ENCODE data around the gene SLX4IP.

The SLX4IP gene

GRCh38 chr20:10521836-10522235 is 86.7 kb downstream of the SLX4IP start:
- no peak for DNase-seq (ENCODE audit: low spot score)

- DNase-seq (ENCODE audit: low spot score): no peak
These were observed 87.2 kb downstream of the SLX4IP start for GRCh38 chr20:10522328-10522727.

GRCh38 chr20:10523443-10523842 is 88.3 kb downstream of the SLX4IP start:
- DNase-seq (ENCODE audit: low spot score): no peak

GRCh38 chr20:10524034-10524476 is 89.0 kb downstream of the SLX4IP start:
- DNase-seq (ENCODE audit: low spot score): no peak

GRCh38 chr20:10524643-10525042 is 89.5 kb downstream of the SLX4IP start:
- DNase-seq (ENCODE audit: low spot score): peak; percentile 72

GRCh38 chr20:10527781-10528180 is 92.7 kb downstream of the SLX4IP start:
- DNase-seq (ENCODE audit: low spot score): no peak

GRCh38 chr20:10530883-10531282 is 95.8 kb downstream of the SLX4IP start:
- DNase-seq (ENCODE audit: low spot score): no peak

- no peak for DNase-seq (ENCODE audit: low spot score)
These were observed 96.7 kb downstream of the SLX4IP start for GRCh38 chr20:10531848-10532247.

GRCh38 chr20:10532361-10532760 is 97.3 kb downstream of the SLX4IP start:
- DNase-seq (ENCODE audit: low spot score): no peak

- DNase-seq (ENCODE audit: low spot score): peak; percentile 15
These were observed 101.4 kb downstream of the SLX4IP start for GRCh38 chr20:10536531-10536930.

GRCh38 chr20:10537850-10538480 is 102.9 kb downstream of the SLX4IP start:
- no peak for DNase-seq (ENCODE audit: low spot score)

GRCh38 chr20:10538768-10539167 is 103.7 kb downstream of the SLX4IP start:
- DNase-seq (ENCODE audit: low spot score): no peak

- DNase-seq (ENCODE audit: low spot score): no peak
These were observed 104.9 kb downstream of the SLX4IP start for GRCh38 chr20:10539818-10540553.

- peak; percentile 37 for DNase-seq (ENCODE audit: low spot score)
These were observed 105.8 kb downstream of the SLX4IP start for GRCh38 chr20:10540636-10541493.

GRCh38 chr20:10541668-10542411 is 106.7 kb downstream of the SLX4IP start:
- no peak for DNase-seq (ENCODE audit: low spot score)

GRCh38 chr20:10542442-10542841 is 107.3 kb downstream of the SLX4IP start:
- DNase-seq (ENCODE audit: low spot score): no peak

GRCh38 chr20:10543480-10543879 is 108.4 kb downstream of the SLX4IP start:
- DNase-seq (ENCODE audit: low spot score): no peak

GRCh38 chr20:10547276-10548114 is 112.4 kb downstream of the SLX4IP start:
- DNase-seq (ENCODE audit: low spot score): no peak

GRCh38 chr20:10549511-10549910 is 114.4 kb downstream of the SLX4IP start:
- no peak for DNase-seq (ENCODE audit: low spot score)

- no peak for DNase-seq (ENCODE audit: low spot score)
These were observed 115.4 kb downstream of the SLX4IP start for GRCh38 chr20:10550204-10551118.
